Fibroblast of mammary gland (primary cell): Measurements from ENCODE around the gene ADAM17.
A peak's percentile ranks its signal among the peaks of the same experiment; 100 is the strongest.

ENCODE experiments used
- DNase-seq: peaks from one replicate; pipeline ENCODE4 v3.0.0-alpha.2; 2010; ENCODE audit warnings: low read depth
- H3K4me3 ChIP-seq: 2 replicates; pipeline ENCODE4 v1.5.1; 2011; ENCODE audit warnings: low read depth, mild to moderate bottlenecking, low read length, moderate library complexity; ENCODE audit not compliant: control insufficient read depth
- TF ChIP-seq, protein P1 (sequence below): conservative IDR thresholded peaks from 2 replicates; pipeline ENCODE4 v1.5.1; 2011; ENCODE audit warnings: low read depth, low read length, inconsistent platforms; ENCODE audit not compliant: control insufficient read depth, insufficient read depth

ADAM17 gene

GRCh38 chr2:9451231-9451630 is 104.4 kb downstream of the ADAM17 start:
- H3K4me3 ChIP-seq: no peak overlapping the region
- no peak for DNase-seq
- TF ChIP-seq, protein P1, sequence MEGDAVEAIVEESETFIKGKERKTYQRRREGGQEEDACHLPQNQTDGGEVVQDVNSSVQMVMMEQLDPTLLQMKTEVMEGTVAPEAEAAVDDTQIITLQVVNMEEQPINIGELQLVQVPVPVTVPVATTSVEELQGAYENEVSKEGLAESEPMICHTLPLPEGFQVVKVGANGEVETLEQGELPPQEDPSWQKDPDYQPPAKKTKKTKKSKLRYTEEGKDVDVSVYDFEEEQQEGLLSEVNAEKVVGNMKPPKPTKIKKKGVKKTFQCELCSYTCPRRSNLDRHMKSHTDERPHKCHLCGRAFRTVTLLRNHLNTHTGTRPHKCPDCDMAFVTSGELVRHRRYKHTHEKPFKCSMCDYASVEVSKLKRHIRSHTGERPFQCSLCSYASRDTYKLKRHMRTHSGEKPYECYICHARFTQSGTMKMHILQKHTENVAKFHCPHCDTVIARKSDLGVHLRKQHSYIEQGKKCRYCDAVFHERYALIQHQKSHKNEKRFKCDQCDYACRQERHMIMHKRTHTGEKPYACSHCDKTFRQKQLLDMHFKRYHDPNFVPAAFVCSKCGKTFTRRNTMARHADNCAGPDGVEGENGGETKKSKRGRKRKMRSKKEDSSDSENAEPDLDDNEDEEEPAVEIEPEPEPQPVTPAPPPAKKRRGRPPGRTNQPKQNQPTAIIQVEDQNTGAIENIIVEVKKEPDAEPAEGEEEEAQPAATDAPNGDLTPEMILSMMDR: no peak

- no peak overlapping the region for H3K4me3 ChIP-seq
- TF ChIP-seq, protein P1: no peak
- no peak for DNase-seq
Measured at GRCh38 chr2:9445089-9445488, 110.5 kb downstream of the ADAM17 start.

GRCh38 chr2:9443526-9443925 is 112.1 kb downstream of the ADAM17 start:
- TF ChIP-seq, protein P1: no peak
- no peak for DNase-seq
- no peak overlapping the region for H3K4me3 ChIP-seq

- TF ChIP-seq, protein P1: no peak
- H3K4me3 ChIP-seq: no peak overlapping the region
- DNase-seq: no peak
Measured at GRCh38 chr2:9441556-9441955, 114.1 kb downstream of the ADAM17 start.

GRCh38 chr2:9440058-9440727 is 115.4 kb downstream of the ADAM17 start:
- DNase-seq: peak; percentile 68
- H3K4me3 ChIP-seq: no peak overlapping the region
- TF ChIP-seq, protein P1: no peak

DNA sequence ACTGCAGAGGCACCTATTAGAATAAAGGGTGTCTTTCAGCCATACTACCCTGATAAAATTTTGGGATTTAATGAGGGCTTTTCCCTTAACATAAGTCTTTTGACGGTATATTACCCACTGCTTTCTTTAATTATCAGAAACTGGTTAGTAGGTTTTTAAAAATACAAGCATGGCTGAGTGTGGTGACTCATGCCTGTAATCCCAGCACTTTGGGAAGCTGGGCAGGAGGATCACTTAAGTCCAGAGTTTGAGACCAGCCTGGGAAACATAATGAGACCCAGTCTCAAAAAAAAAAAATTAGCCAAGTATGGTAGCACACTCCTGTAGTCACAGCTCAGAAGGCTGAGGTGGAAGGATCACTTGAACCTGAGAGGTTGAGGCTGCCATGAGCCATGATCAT is 116.1 kb downstream of the ADAM17 start:
- peak; percentile 38 for DNase-seq
- TF ChIP-seq, protein P1: no peak
- no peak overlapping the region for H3K4me3 ChIP-seq
